Esophagus squamous epithelium (tissue), 5 donors: ENCODE results near the gene TREML4. TPM values are rescaled to one million over a fixed set of nuclear protein-coding genes. Genes with fewer than 3 reads are reported as not detected.

Experiments
- DNase-seq: peaks from one replicate; lab custom pipeline; 2025; lab: John Stamatoyannopoulos, UW
- H3K27ac ChIP-seq, 4 donors: fragments of 200-600 bp; sonication (generic); one replicate each; pipeline ENCODE4 v1.5.1; 2016 to 2019; ENCODE audit warnings: mild to moderate bottlenecking in 1 of 4
- H3K27me3 ChIP-seq, 4 donors: fragments of 200-600 bp; sonication (generic); 1 replicate in 3 of 4; 2 replicates in 1 of 4; pipeline versions ENCODE4 v1.5.1 to v1.6.0; 2017 to 2021; ENCODE audit warnings: antibody characterized with exemption in 1 of 4
- H3K36me3 ChIP-seq, 3 donors: fragments of 200-600 bp; sonication (generic); one replicate each; pipeline ENCODE4 v1.5.1; 2016 to 2019
- H3K4me1 ChIP-seq, 3 donors: fragments of 200-600 bp; sonication (generic); one replicate each; pipeline ENCODE4 v1.5.1; 2017 to 2019
- H3K4me3 ChIP-seq, 4 donors: fragments of 200-600 bp; sonication (generic); 1 replicate in 3 of 4; 2 replicates in 1 of 4; pipeline ENCODE4 v1.5.1; 2016 to 2019; ENCODE audit warnings: mild to moderate bottlenecking in 2 of 4, moderate library complexity in 1 of 4
- H3K9me3 ChIP-seq, 3 donors: fragments of 200-600 bp; sonication (generic); one replicate each; pipeline ENCODE4 v1.5.1; 2016 to 2019
- POLR2A ChIP-seq, 4 donors: fragments of 450-650 bp; IDR thresholded peaks; one replicate each; pipeline ENCODE4 v1.6.1; 2017; ENCODE audit warnings: antibody characterized with exemption in 4 of 4, mild to moderate bottlenecking in 4 of 4, moderate library complexity in 3 of 4
- WGBS, 2 donors: methylation state at CpG; one replicate each; pipeline ENCODE4 v1.1.5; 2018; 5-methylcytosine and 5-hydroxymethylcytosine counted together
- intact Hi-C: fragments of 100-400 bp; cut with DNase I; formaldehyde crosslinking; loops from one replicate; pipeline ENCODE4 v1.15.0; 2022
- total RNA-seq, 4 donors: library from RNA; depleted of rRNA; stranded (reverse); fragments of >200 nt; gene quantifications; one replicate each; pipeline ENCODE4 v1.1.0, GENCODE V29; 2016
- TF ChIP-seq, protein P1 (sequence below), 6 experiments: fragments of 450-650 bp in 4 of 6; fragments of 200-600 bp in 2 of 6; sonication (generic) in 2 of 6; IDR thresholded peaks; one replicate each; pipeline ENCODE4 v1.5.1; 2016 to 2019; ENCODE audit warnings: antibody characterized with exemption in 6 of 6, mild to moderate bottlenecking in 4 of 6, moderate library complexity in 4 of 6
- donor health status: DM: yes; HTN: yes; CAD: no.

The TREML4 gene
- total RNA-seq, 4 donors from 2014 or later: not detected

DNA sequence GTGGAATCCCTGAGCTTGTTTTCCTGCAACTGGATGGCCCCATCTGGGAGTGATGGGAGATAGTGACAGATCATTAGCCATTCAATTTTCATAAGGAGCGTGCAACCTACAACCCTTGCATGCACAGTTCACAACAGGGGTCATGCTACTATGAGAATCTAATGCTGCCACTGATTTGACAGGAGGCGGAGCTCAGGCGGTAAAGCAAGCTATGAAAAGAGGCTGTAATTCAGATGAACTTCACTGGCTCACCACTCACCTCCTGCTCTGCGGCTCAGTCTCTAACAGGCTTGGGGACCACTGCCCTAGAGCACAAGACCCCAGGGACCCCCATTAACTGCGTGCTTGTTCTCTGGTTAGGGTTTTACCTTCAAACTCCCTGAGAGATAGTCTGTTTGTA lies 12.4 kb upstream of the TREML4 start:
- Histone ChIP-seq H3K27me3 (peaks cover 0 to 22% (median 0%) of the 10 kb centered on the region in 4 donors), H3K9me3 (peaks cover 0 to 22% (median 8%) of the 10 kb centered on the region in 3 donors), H3K27ac (no peak overlapping the region), H3K36me3 (no peaks in the 10 kb centered on the region), H3K4me1 (no peaks in the 10 kb centered on the region), H3K4me3 (no peak overlapping the region)
- TF ChIP-seq POLR2A (IDR thresholded peaks at IDR 0.05): no peak
- TF ChIP-seq, protein P1, sequence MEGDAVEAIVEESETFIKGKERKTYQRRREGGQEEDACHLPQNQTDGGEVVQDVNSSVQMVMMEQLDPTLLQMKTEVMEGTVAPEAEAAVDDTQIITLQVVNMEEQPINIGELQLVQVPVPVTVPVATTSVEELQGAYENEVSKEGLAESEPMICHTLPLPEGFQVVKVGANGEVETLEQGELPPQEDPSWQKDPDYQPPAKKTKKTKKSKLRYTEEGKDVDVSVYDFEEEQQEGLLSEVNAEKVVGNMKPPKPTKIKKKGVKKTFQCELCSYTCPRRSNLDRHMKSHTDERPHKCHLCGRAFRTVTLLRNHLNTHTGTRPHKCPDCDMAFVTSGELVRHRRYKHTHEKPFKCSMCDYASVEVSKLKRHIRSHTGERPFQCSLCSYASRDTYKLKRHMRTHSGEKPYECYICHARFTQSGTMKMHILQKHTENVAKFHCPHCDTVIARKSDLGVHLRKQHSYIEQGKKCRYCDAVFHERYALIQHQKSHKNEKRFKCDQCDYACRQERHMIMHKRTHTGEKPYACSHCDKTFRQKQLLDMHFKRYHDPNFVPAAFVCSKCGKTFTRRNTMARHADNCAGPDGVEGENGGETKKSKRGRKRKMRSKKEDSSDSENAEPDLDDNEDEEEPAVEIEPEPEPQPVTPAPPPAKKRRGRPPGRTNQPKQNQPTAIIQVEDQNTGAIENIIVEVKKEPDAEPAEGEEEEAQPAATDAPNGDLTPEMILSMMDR (IDR thresholded peaks at IDR 0.05): no peak
- WGBS, 2 donors: 78 to 84% methylated on average over 4 to 5 of the region's 5 CpGs
- no peak for DNase-seq
- intact Hi-C loops: no loop called here

DNA sequence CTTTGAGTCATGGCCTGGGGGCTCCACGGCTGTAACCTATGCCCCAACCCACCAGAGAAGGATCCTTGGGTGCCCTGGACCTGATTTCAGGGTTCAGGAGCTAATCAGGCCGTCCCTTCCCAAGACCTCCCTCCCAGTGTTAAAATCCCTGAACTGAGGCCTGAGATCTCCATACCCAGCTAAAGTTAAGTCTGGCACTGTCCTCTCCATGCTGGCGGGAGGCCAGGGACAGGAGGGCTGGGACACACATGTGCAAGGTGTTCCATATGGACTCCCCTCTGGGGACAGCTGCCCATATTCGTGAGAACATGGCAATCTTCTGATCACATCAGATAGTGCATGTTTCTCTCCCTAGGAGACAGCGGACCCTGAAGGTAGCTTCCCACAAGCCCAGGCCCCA lies 11.5 kb upstream of the TREML4 start:
- Histone ChIP-seq H3K27ac (no peak overlapping the region), H3K36me3 (no peaks in the 10 kb centered on the region), H3K4me3 (no peak overlapping the region), H3K4me1 (no peaks in the 10 kb centered on the region), H3K9me3 (peaks cover 0 to 22% (median 8%) of the 10 kb centered on the region in 3 donors), H3K27me3 (peaks cover 0 to 22% (median 0%) of the 10 kb centered on the region in 4 donors)
- DNase-seq: no peak
- intact Hi-C loops: no loop called here
- WGBS, 2 donors: 36 to 50% methylated on average over 1 to 2 of the region's 5 CpGs
- TF ChIP-seq, protein P1 (IDR thresholded peaks at IDR 0.05): no peak

- intact Hi-C loops: no loop called here
- Histone ChIP-seq H3K27ac (no peak overlapping the region), H3K4me3 (no peak overlapping the region), H3K27me3 (peaks cover 0 to 39% (median 0%) of the 10 kb centered on the region in 4 donors), H3K4me1 (no peaks in the 10 kb centered on the region), H3K36me3 (no peaks in the 10 kb centered on the region), H3K9me3 (peaks cover 0 to 11% (median 0%) of the 10 kb centered on the region in 3 donors)
- TF ChIP-seq, protein P1 (IDR thresholded peaks at IDR 0.05): no peak
- no peak for TF ChIP-seq POLR2A (IDR thresholded peaks at IDR 0.05)
- no peak for DNase-seq
- 49 to 73% methylated on average over 4 of the region's 4 CpGs for WGBS, 2 donors
Measured at GRCh38 chr6:41222045-41222444, 6.1 kb upstream of the TREML4 start.

DNA sequence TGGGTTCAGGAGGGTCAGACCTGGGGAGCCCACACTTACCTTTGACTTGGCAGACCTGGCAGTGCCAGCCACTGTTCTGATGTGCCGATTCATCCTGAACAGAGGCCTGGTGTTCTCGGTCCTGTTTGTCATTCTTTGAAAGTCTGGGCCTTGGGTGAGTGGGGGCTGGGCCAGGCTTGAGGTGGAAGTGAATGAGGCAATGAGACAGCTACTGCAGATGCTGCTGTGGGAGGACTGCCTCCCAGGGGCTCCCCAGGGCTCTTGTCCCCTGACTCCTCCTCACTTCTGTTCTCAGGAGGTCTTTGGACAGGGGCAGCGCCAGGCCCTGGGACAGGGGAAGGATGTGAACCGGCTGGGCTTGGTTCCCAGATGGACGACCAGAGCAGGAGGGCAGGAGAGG lies 5.6 kb upstream of the TREML4 start:
- intact Hi-C loops: no loop called here
- no peak overlapping the region for H3K4me3 ChIP-seq
- peaks cover 0 to 43% (median 0%) of the 10 kb centered on the region in 4 donors for H3K27me3 ChIP-seq
- TF ChIP-seq POLR2A (IDR thresholded peaks at IDR 0.05): no peak
- TF ChIP-seq, protein P1 (IDR thresholded peaks at IDR 0.05): no peak
- DNase-seq: no peak
- H3K27ac ChIP-seq: no peak overlapping the region
- peaks cover 0 to 11% (median 0%) of the 10 kb centered on the region in 3 donors for H3K9me3 ChIP-seq
- no peaks in the 10 kb centered on the region for H3K4me1 ChIP-seq
- no peaks in the 10 kb centered on the region for H3K36me3 ChIP-seq
- WGBS, 2 donors: 33 to 60% methylated on average over 1 to 2 of the region's 5 CpGs

DNA sequence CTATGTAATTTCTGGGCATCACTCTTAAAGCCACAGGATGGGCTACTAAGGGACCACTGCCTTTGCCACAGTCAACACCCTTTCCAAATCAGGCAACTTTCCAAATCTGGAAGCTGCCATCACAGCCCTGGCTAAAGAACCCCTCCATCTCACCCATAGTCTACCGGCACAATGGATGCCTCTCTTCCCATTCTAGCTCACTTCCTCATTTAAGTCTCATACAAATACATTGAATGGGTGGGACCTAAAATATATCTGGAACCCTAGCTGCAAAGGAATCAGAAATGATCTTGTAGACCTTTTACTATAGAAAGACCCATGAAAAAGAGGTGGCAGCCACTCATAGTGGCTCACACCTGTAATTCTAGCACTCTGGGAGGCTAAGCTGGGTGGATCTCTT lies 3.3 kb upstream of the TREML4 start:
- no peaks in the 10 kb centered on the region for H3K36me3 ChIP-seq
- H3K27ac ChIP-seq: no peak overlapping the region
- intact Hi-C loops: no loop called here
- no peak overlapping the region for H3K4me3 ChIP-seq
- H3K9me3 ChIP-seq: peaks cover 0 to 6% (median 0%) of the 10 kb centered on the region in 3 donors
- no peak for TF ChIP-seq POLR2A (IDR thresholded peaks at IDR 0.05)
- TF ChIP-seq, protein P1 (IDR thresholded peaks at IDR 0.05): no peak
- WGBS, 2 donors: 86 to 90% methylated on average over 1 of the region's 1 CpG
- no peaks in the 10 kb centered on the region for H3K4me1 ChIP-seq
- DNase-seq: no peak
- peaks cover 0 to 58% (median 0%) of the 10 kb centered on the region in 4 donors for H3K27me3 ChIP-seq
